H4 (cell line): ENCODE data around the gene ABCB9. TPM values are rescaled to one million over a fixed set of nuclear protein-coding genes. Genes with fewer than 3 reads are reported as not detected.

Experiments
- DNase-seq: peaks from one replicate; pipeline ENCODE4 v3.0.0-alpha.2; 2015; ENCODE audit warnings: low spot score
- total RNA-seq: library from RNA; depleted of rRNA; stranded (reverse); fragments of >200 nt; shearing (Covaris generic); gene quantifications from 2 replicates; pipeline ENCODE4 v1.2.3, GENCODE V29; 2014

Gene ABCB9
- total RNA-seq, 1 experiment from 2014 or later, result 6.5 TPM

- no peak for DNase-seq
Measured at GRCh38 chr12:122981587-122982476, 15.6 kb upstream of the ABCB9 start.

- DNase-seq, result no peak
Measured at GRCh38 chr12:122981036-122981471, 14.8 kb upstream of the ABCB9 start.

DNA sequence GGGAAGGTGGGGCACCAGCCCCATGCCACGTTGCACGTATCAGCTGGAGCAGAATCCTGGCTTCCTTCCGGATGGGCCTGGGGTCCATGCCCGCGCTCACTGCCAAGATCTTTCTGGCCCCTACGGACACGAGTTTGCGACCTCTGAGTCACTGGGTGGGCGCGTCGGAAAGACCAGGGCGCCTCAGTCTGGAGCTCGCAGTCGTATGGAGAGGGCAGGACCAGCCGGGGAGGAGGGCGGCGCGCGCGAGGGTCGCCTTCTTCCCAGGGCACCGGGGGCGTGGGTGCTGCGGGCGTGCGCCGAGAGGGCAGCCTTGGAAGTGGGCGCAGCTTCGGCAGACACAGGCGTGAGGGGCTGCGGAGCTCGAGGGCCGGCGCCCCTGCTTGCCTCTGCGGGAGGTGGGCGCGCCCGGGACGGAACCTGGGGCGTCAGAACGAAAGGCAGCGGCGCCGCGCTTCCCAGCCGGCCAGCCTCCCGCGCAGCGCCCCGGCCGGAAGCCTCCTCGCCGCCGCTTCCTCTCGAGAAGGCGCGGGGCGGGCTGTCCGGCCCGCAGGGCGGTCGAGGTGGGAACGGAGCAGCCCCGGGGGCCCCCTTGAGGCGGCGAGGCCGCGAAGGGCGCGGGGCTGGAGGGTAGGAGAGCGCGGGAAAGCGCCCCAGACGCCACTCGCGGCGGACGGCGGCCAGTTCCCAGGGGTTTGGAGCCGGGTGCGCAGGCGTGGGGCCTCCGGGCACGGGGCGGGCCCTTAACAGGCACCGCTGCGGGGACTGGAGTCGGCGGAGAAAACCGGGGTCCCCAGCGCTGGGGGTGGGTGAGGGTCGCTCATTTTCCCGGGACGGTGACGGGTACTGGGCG, 14.1 kb upstream of the ABCB9 start, which contains the start of gene ARL6IP4:
Gene ARL6IP4 (plus strand): TSS at position 499 of the 853 bp plus-strand sequence. CDS start 459 bp downstream, outside the sequence.
- DNase-seq, result peak; percentile 28

DNA sequence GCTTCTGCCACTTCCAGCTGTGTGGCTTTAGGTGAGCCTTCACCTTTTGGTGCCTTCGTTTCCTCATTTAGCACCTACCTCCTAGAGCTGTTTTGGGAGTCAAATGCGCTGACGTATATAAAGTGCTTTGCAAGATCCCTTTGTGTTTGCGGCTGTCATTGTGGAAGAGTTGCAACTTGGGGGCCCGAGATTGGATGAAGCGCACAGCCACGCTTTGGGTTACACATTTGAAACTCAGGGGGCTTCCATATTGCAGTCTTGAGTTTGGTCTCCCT, 13.6 kb upstream of the ABCB9 start:
- no peak for DNase-seq

- no peak for DNase-seq
Measured at GRCh38 chr12:122979001-122979907, 13.0 kb upstream of the ABCB9 start.

DNA sequence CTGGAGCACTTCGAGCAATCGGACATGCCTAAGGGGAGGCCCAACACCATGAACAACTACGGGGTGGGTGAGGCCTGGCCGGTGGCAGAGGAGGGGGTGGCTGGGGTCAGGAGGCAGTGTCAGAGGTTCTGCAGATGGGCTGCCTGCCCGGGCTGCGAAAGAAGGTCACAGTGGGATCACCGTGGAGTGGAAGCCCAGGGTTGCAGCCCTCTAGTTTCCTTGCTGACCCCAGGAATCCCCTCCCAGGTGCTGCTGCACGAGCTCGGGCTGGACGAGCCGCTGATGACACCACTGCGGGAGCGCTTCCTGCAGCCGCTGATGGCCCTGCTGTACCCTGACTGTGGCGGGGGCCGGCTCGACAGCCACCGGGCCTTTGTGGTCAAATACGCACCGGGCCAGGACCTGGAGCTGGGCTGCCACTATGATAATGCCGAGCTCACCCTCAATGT, 12.3 kb upstream of the ABCB9 start:
- no peak for DNase-seq

DNA sequence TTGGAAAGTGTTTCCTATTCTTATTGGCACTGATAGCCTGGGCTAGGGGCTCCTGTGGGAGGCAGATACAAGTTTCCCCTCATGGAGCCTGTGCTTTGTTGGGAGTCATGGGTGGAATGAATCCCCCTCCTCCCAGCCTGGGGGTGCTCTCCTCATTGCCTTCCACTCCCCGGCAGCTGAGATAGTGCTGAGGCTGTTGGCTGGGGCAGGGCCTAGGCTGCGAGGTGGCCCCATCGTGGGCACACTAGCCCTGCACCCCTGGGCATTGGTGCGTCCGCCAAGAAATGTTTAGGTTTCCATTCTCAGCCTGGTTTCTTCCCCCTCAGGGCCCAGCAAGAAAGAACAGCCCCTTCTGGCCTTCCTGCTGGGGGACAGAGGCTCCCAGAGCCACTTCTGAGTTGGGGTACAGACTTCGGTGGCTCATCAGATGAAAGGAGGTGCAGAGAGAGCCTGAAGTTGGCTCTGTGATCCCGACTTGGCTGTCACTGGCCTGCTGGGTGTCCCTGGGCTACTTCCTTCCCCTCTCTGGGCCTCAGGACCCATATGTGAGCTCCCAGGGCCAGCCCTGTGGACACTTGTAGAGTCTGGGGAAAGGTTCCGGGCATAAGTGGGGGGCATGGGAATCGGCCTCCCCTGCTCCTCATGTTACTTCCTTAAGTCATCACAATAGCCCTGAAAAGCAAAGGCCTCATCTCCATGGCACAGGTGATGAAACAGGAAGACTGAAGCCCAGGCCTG, 11.6 kb upstream of the ABCB9 start:
- DNase-seq, result no peak

DNA sequence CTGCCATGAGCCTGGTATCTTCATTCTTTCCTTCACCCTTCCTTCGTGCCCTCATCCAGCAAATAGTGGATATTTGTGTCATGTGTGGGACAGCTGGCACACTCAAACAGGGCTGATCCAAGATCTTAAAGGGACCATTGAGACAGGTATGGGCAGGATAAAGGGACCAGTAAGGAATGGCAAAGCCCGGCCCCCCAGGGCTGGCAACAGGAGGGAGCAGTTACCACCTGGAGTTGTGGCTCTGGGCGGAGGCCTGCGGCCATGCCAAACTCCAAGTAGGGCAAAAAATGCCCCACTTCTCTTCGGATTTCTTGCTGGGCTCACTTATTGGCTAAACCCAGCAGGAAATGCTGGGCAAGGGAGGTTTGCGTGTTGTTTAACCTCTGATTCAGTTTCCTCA, 10.9 kb upstream of the ABCB9 start:
- DNase-seq, result no peak

DNA sequence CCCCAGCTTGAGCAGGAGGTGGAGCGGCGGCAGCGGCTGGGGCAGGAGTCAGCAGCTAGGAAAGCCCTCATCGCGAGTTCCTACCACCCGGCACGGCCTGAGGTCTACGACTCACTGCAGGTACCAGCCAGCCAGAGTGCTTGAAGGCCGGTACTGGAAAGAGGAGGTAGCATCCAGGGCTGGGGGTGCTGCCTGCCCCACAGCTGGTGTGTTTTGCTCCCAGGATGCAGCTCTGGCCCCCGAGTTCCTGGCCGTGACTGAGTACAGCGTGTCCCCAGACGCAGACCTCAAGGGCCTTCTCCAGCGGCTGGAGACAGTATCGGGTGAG, 10.3 kb upstream of the ABCB9 start:
- no peak for DNase-seq

DNA sequence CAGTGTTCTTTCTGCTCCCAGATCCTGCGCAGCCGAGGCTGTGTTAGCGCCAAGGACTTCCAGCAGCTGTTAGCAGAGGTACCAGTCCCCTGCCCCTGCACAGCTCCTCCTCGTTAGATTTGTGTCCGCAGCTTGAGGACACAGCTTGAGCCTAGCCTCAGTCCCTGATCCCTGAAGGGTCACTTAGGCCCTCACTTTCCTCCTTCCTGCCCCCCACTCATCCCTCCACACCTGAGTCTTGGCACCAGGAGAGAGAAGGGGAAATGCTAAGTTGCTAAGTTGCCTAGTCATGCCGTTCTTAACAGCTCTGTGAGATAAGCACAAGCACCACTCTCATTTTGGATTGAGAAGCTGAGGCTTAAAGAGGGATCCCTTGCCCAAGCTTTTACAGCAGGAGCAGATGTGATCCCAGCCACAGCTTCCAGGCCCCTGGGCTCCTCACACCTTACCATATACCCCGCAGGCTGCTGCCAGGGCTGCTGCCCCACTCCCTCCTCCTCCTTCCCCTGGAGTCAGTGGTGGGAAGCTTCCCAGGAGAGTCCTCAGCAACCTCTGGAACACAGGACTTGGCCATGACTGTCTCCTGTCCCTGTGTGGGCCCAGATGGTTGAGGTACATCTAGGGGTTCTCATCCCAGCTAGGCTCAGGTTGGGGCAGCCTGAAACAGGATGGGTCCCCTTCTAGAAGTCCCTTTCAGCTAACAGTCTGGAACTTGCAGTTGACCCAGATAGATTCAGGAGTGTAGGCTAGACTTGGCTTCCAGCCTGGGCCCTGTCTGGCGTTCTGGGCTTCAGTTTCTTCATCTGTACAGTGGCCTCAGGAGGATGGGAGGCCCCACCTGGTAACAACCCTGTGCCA, 9.8 kb upstream of the ABCB9 start:
- no peak for DNase-seq

DNA sequence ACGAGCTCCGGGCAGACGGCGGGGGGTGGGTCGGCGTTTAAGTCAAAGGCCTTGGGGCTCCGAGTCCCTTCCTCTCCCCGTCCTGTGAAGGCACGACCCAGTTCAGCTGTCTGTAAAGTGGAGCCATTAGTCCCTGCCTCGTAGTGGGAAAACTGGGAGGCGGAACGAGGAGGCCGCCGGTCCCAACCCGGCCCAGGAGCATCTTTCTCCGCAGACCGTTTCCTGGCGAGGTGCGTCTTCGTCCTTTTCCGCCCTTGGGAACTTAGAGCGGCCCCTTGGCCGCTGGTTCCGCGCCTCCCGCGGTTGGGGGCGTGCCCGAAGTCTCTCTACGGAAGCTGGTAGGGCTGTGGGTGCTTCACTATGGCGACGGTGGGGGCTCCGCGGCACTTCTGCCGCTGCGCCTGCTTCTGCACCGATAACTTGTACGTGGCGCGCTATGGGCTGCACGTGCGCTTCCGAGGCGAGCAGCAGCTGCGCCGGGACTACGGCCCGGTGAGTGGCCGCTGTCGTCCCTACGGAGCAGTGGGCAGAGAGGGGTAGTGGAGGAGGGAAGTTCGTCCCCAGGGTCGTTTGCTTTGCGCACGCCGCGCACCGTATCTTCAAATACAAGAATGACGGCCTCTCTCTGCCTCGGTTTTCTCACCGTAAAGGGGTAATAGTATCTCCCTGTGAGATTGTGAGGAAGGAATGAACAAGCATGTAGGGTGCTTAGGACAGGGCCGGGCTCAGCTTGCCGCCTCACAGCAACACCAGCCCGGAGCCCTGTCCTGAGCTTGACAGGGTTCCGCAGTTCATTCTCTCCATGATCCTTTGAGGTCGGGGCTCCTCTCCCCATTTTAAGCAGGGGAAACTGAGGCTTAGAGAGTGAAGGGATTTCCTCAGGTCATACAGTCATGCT, 8.9 kb upstream of the ABCB9 start, which contains the start of gene OGFOD2:
Gene OGFOD2 (plus strand): TSS at position 353 of the 898 bp plus-strand sequence. CDS start 8 bp downstream, at position 361.
- peak; percentile 84 for DNase-seq

GRCh38 chr12:122974274-122974891, 8.1 kb upstream of the ABCB9 start:
- DNase-seq, result peak; percentile 96

DNA sequence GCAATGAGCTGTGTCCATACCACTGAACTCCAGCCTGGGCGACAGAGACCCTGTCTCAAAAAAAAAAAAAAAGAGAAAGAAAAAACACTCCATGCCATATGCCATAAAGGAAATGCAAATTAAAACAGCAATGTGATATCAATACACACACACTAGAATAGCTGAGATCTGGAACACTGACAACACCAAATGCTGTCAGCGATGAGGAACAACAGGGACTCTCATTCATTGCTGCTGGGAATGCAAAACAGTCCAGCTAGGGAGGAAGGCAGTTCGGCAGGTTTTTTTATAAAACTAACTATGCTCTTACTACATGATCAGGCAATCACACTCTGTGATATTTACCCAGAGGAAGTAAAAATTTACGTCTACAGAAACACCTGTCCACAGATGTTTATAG, 3.4 kb upstream of the ABCB9 start:
- no peak for DNase-seq

DNA sequence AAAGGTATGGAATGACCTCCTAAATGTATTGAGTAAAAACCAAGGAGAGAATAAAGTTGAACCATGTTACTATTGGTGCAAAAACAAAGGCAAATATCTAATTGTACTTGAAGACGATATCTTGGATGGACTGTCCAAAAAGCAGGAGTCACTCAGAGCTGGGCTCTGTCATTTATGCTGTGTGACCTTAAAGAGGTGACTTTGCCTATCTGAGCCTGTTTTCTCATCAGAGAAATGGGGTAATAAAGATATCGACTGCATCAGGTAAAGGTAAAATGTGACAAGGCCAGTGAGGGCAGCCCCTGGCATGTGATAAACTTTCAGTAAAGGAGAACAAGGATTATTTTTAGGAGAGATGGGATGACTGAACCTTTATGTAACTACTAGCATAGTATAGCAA, 1.8 kb upstream of the ABCB9 start:
- no peak for DNase-seq

DNA sequence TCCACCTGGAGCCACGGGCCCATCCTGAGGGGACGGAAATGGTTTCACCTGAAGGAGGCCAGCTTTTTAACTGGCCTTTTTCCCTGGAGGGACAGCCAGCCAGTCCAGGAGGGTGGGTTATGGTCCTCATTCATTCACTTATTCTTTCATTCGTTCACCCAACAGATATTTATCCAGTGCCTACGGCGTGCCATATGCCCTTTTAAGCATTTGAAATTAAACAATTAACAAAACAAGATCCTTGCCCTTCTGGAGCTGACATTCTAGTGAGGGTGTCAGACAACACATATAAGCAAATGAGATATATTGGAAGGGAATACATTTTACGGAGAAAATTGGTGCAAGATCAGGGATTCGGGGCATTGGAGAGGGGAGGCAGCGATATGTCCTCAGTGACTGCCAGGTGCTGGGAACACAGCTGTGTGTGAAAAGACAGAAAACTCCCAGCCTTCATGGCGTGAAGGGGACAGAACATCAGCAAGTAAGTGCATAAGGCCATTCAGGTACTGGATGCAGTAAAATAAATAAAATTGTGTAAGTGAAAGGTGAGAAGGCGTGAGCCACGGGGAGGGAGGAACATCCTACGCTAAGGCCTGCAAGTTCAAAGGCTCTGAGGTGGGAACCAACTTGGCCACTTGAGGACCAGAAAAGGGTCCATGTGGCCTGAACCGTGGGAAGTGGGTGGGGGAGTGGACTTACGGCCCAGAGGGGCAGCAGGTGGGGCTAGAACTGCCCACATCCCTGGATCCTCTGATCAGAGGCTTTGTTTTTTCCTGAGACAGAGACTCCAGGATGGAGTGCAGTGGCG, 684 bp upstream of the ABCB9 start:
- no peak for DNase-seq

DNA sequence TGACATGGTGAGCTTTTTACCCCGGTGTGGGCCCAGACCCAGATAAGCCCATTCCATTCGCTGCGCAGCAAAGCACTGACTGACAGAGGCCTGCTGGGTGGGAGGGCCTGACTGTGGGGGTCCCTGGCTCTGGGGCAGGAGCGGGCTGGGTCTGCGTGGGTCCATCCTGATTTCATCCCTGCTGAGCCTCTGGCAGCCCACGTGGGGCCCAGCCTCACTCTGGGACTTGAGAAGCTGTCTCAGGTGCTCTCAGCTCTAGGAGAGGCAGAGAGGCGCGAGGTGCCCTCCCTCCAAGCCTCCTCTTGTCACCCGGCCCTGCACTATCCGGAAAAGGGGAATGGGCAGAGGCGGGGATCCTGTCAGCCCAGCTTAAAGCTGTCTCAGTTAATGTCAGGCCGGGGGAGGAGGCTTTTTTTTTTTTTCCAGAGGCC, 927 bp downstream of the ABCB9 start:
- DNase-seq, result no peak

GRCh38 chr12:122964439-122965257, 1.6 kb downstream of the ABCB9 start:
- no peak for DNase-seq
